Measurements from ENCODE around the gene LEP. TPM values are rescaled to one million over a fixed set of nuclear protein-coding genes. Genes with fewer than 3 reads are reported as not detected.

The LEP gene
- total and polyA plus RNA-seq, 12 donors: under 0.01 to 0.98 (median 0.34) TPM; not detected in 3

DNA sequence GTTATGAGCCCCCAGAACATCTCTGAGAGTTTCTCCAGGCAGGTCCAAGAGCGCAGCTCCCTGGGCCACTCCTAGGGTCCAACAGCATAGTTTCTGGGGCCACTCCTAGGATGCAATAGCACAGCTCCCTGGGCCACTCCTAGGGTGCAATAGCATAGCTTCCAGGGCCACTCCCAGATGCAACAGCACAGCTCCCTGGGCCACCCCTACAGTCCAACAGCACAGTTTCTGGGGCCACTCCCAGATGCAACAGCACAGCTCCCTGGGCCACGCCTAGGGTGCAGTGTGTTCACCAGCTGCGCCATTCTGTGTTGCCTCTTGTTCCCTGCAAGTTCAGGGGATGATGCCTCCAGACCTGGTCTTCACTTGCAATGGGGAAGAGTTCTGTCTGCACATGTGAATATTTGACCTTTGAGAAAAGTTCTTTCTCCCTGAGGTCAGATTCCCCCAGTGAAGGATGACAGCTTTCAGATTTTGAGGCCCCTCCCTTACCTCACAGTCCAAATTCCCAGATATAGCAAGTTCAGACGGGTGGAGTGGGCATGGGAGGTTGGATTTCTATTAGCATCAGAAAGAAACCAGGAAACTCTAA lies 43.0 kb upstream of the LEP start:
- peaks cover 0 to 12% (median 4%) of the 10 kb centered on the region in 3 donors for H3K9me3 ChIP-seq (replicated peaks in 1 of 3)
- peaks cover 0 to 6% of the 10 kb centered on the region in 2 donors for H3K4me1 ChIP-seq (replicated peaks in 1 of 2)
- H3K36me3 ChIP-seq (replicated peaks in 1 of 2): no peaks in the 10 kb centered on the region
- no peak overlapping the region for H3K4me3 ChIP-seq
- DNase-seq: peak in 1 of 7 donors; percentile 27
- intact Hi-C loops (cut with DNase I): no loop called here
- TF ChIP-seq, protein P1, sequence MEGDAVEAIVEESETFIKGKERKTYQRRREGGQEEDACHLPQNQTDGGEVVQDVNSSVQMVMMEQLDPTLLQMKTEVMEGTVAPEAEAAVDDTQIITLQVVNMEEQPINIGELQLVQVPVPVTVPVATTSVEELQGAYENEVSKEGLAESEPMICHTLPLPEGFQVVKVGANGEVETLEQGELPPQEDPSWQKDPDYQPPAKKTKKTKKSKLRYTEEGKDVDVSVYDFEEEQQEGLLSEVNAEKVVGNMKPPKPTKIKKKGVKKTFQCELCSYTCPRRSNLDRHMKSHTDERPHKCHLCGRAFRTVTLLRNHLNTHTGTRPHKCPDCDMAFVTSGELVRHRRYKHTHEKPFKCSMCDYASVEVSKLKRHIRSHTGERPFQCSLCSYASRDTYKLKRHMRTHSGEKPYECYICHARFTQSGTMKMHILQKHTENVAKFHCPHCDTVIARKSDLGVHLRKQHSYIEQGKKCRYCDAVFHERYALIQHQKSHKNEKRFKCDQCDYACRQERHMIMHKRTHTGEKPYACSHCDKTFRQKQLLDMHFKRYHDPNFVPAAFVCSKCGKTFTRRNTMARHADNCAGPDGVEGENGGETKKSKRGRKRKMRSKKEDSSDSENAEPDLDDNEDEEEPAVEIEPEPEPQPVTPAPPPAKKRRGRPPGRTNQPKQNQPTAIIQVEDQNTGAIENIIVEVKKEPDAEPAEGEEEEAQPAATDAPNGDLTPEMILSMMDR (IDR thresholded peaks at IDR 0.05): no peak
- no peak for TF ChIP-seq POLR2A (IDR thresholded peaks at IDR 0.05)
- no peak overlapping the region for H3K27ac ChIP-seq
- WGBS, 4 donors: 87 to 92% (median 88%) methylated on average over 3 to 4 of the region's 4 CpGs
- peaks cover 14% of the 10 kb centered on the region for H3K27me3 ChIP-seq

DNA sequence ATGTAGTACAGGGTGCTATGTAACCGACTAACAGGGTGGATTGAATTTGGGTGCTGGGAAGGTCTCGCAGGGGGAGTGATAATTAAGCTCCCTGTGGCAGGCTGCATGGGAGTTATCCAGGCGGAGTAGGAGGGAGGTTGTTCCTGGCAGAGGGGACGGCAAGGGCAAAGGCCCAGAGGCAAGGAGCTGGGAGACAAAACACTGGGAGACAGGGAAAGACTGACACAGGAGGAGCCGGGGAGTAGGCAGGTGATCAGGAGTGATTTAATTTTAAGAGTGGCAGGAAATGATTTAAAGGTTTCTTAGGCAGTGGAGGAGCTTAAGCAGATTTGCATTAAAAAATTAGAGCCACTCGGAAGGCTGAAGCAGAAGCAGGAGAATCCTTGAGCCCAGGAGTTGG lies 40.7 kb upstream of the LEP start:
- Histone ChIP-seq H3K27ac (no peak overlapping the region), H3K27me3 (peaks cover 14% of the 10 kb centered on the region), H3K9me3 (replicated peaks in 1 of 3) (no peaks in the 10 kb centered on the region), H3K4me3 (no peak overlapping the region), H3K36me3 (replicated peaks in 1 of 2) (no peaks in the 10 kb centered on the region), H3K4me1 (replicated peaks in 1 of 2) (peaks cover 0 to 6% of the 10 kb centered on the region in 2 donors)
- WGBS, 4 donors: 84 to 90% (median 86%) methylated on average over 6 of the region's 6 CpGs
- TF ChIP-seq, protein P1 (IDR thresholded peaks at IDR 0.05): no peak
- TF ChIP-seq POLR2A (IDR thresholded peaks at IDR 0.05): no peak
- intact Hi-C loops (cut with DNase I): no loop called here
- DNase-seq: peak in 1 of 7 donors; percentile 48

DNA sequence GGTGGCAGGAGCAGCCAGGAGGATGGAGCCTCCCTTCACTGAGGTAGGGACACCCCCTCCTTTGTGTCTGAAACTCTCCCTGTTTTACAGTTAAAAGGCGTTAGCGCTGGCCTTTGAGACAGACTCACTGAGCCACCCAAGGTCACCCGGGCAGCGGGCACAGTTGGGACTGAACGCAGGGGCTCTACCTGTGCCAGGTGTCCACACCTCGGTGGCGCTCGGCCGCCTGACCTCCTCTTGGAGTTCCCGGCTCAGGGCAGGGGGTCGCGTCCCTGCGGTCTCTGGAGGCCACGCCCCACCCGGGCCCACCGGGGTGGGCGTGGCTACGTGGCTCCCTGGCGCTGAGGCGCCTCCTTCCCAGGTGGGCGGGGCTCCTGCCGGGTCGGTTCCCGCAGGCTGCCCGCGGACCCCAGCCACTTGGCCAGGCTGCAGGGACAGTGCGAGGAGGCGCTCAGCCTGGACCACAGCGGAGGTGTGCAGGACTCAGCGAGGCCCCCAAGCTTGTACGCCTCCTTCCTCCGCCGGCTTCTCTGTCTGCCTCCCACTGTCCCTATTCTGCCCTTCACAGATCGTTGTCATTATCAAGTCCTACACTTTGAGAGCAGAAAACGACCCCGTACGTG lies 39.9 kb upstream of the LEP start:
- Histone ChIP-seq H3K27ac (no peak overlapping the region), H3K27me3 (peaks cover 14% of the 10 kb centered on the region), H3K9me3 (replicated peaks in 1 of 3) (no peaks in the 10 kb centered on the region), H3K4me3 (peak overlapping the region in 1 of 4 donors; percentile 32), H3K36me3 (replicated peaks in 1 of 2) (no peaks in the 10 kb centered on the region), H3K4me1 (replicated peaks in 1 of 2) (peaks cover 0 to 6% of the 10 kb centered on the region in 2 donors)
- TF ChIP-seq POLR2A (IDR thresholded peaks at IDR 0.05): no peak
- TF ChIP-seq, protein P1 (IDR thresholded peaks at IDR 0.05): no peak
- peak in 1 of 7 donors; percentile 47 for DNase-seq
- WGBS, 4 donors: 5 to 10% (median 6%) methylated on average over 18 to 37 of the region's 37 CpGs
- intact Hi-C loops (cut with DNase I): no loop called here

DNA sequence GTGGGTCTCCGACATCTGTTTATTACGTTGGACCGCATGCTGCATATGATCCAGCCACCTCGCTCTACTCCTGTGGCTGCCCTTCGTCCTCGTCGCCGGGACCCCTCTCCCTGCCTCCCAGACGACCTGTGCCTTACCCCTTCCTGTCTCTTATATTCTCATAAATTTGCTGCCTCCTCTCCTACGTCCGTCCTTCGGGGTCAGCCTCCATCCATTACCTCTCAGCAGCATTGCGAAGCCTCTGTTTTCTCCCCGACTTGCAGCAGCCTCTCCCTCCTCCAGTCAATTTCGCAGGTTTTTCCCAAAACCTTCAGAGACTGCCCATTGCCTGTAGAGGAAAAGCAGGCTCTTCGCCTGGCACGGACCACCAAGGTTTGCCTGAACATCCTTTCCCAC lies 39.4 kb upstream of the LEP start:
- peaks cover 0 to 6% of the 10 kb centered on the region in 2 donors for H3K4me1 ChIP-seq (replicated peaks in 1 of 2)
- peak overlapping the region in 1 of 4 donors; percentile 32 for H3K4me3 ChIP-seq
- intact Hi-C loops (cut with DNase I): no loop called here
- H3K9me3 ChIP-seq (replicated peaks in 1 of 3): no peaks in the 10 kb centered on the region
- TF ChIP-seq, protein P1 (IDR thresholded peaks at IDR 0.05): no peak
- TF ChIP-seq POLR2A (IDR thresholded peaks at IDR 0.05): no peak
- no peak overlapping the region for H3K27ac ChIP-seq
- peaks cover 14% of the 10 kb centered on the region for H3K27me3 ChIP-seq
- no peaks in the 10 kb centered on the region for H3K36me3 ChIP-seq (replicated peaks in 1 of 2)
- 33 to 52% (median 42%) methylated on average over 17 of the region's 17 CpGs for whole genome bisulfite sequencing, 4 donors
- DNase-seq: no peak

Measured in adrenal gland (tissue), 12 donors.